Gastrocnemius medialis (tissue), 4 donors: ENCODE measurements around the gene MEAF6. TPM values are rescaled to one million over a fixed set of nuclear protein-coding genes. Genes with fewer than 3 reads are reported as not detected.

ENCODE experiments used
- ATAC-seq, 2 donors: fragments of 150-250 bp; one replicate each; pipeline ENCODE4 v1.9.1; 2016
- DNase-seq, 2 donors: peaks; one replicate each; pipeline ENCODE4 v3.0.0-alpha.2; 2019
- H3K27ac ChIP-seq, 4 donors: fragments of 200-600 bp; sonication (generic); 1 replicate in 1 of 4; 2 replicates in 3 of 4; pipeline ENCODE4 v1.5.1; 2016 to 2018; ENCODE audit warnings: mild to moderate bottlenecking in 2 of 4, moderate library complexity in 1 of 4
- H3K27me3 ChIP-seq, 3 donors: fragments of 200-600 bp; sonication (generic) in 2 of 3; 1 replicate in 1 of 3; 2 replicates in 2 of 3; pipeline versions ENCODE4 v1.5.1 to v1.6.0; 2016 to 2019; ENCODE audit warnings: mild to moderate bottlenecking in 1 of 3, moderate library complexity in 1 of 3
- H3K36me3 ChIP-seq, 2 donors: fragments of 200-600 bp; sonication (generic) in 1 of 2; one replicate each; pipeline ENCODE4 v1.5.1; 2017 to 2018
- H3K4me1 ChIP-seq, 2 donors: fragments of 200-600 bp; sonication (generic) in 1 of 2; one replicate each; pipeline ENCODE4 v1.5.1; 2016 to 2017; ENCODE audit warnings: mild to moderate bottlenecking in 2 of 2
- H3K4me3 ChIP-seq, 4 donors: fragments of 200-600 bp; sonication (generic) in 3 of 4; 1 replicate in 1 of 4; 2 replicates in 3 of 4; pipeline ENCODE4 v1.5.1; 2016 to 2019; ENCODE audit warnings: mild to moderate bottlenecking in 2 of 4
- H3K9me3 ChIP-seq, 3 donors: fragments of 200-600 bp; sonication (generic) in 2 of 3; 1 replicate in 1 of 3; 2 replicates in 2 of 3; pipeline ENCODE4 v1.5.1; 2016 to 2019
- CTCF ChIP-seq, 5 experiments: fragments of 450-650 bp in 3 of 5; fragments of 200-600 bp in 2 of 5; sonication (generic) in 2 of 5; IDR thresholded peaks in 4 of 5; conservative IDR thresholded peaks in 1 of 5; 1 replicate in 4 of 5; 2 replicates in 1 of 5; pipeline ENCODE4 v1.5.1; 2016 to 2019; ENCODE audit warnings: antibody characterized with exemption in 5 of 5, mild to moderate bottlenecking in 3 of 5, moderate library complexity in 3 of 5
- POLR2A ChIP-seq, 2 donors: fragments of 450-650 bp; IDR thresholded peaks; one replicate each; pipeline ENCODE4 v1.6.1; 2017; ENCODE audit warnings: antibody characterized with exemption in 2 of 2, mild to moderate bottlenecking in 2 of 2, moderate library complexity in 2 of 2
- in situ Hi-C, 4 donors: fragments of 200-750 bp; cut with MboI; loops; one replicate each; pipeline versions ENCODE4 v1.15.0 to v1.8.0; 2017; ENCODE audit warnings: low sequenced_read_pairs in 4 of 4
- intact Hi-C: fragments of 100-400 bp; cut with DNase I; formaldehyde crosslinking; loops from one replicate; pipeline ENCODE4 v1.15.1; 2023; ENCODE audit warnings: low total_unique reads
- total RNA-seq, 4 donors: library from RNA; depleted of rRNA; stranded (reverse); fragments of >200 nt; gene quantifications; one replicate each; pipeline versions ENCODE4 v1.1.0 to v1.2.3, GENCODE V29; 2016

The MEAF6 gene
- total RNA-seq, 4 donors from 2014 or later = 72.1 to 81.0 (median 74.5) TPM

- Histone ChIP-seq H3K27ac (peak overlapping the region; percentile 66 to 89 (median 76)), H3K36me3 (peaks cover 3 to 45% of the 10 kb centered on the region in 2 donors), H3K4me3 (no peak overlapping the region), H3K4me1 (peaks cover 35% of the 10 kb centered on the region in 2 donors), H3K9me3 (no peaks in the 10 kb centered on the region), H3K27me3 (no peaks in the 10 kb centered on the region)
- ATAC-seq = no peak
- TF ChIP-seq CTCF (IDR thresholded peaks at IDR 0.05 in 4 of 5, conservative IDR thresholded peaks at IDR 0.05 in 1 of 5) (no peak), POLR2A (IDR thresholded peaks at IDR 0.05) (no peak)
- intact Hi-C loops (no loop called here), in situ Hi-C loops (no loop called here)
- DNase-seq = peak in 1 of 2 donors; percentile 47
These were observed 30.1 kb downstream of the MEAF6 start for GRCh38 chr1:37484325-37485051.

GRCh38 chr1:37483785-37484184 lies 30.8 kb downstream of the MEAF6 start:
- no peak overlapping the region for H3K4me3 ChIP-seq
- in situ Hi-C loops (no loop called here), intact Hi-C loops (no loop called here)
- no peaks in the 10 kb centered on the region for H3K27me3 ChIP-seq
- peaks cover 42% of the 10 kb centered on the region in 2 donors for H3K4me1 ChIP-seq
- peak overlapping the region in 3 of 4 donors; percentile 72 to 89 (median 79) for H3K27ac ChIP-seq
- peaks cover 3 to 45% of the 10 kb centered on the region in 2 donors for H3K36me3 ChIP-seq
- H3K9me3 ChIP-seq = no peaks in the 10 kb centered on the region
- DNase-seq = no peak
- TF ChIP-seq CTCF (IDR thresholded peaks at IDR 0.05 in 4 of 5, conservative IDR thresholded peaks at IDR 0.05 in 1 of 5) (no peak), POLR2A (IDR thresholded peaks at IDR 0.05) (no peak)
- no peak for ATAC-seq

- Histone ChIP-seq H3K27me3 (no peaks in the 10 kb centered on the region), H3K4me3 (no peak overlapping the region), H3K27ac (peak overlapping the region in 3 of 4 donors; percentile 72 to 89 (median 79)), H3K4me1 (peaks cover 48 to 49% of the 10 kb centered on the region in 2 donors), H3K9me3 (no peaks in the 10 kb centered on the region), H3K36me3 (peaks cover 3 to 48% of the 10 kb centered on the region in 2 donors)
- intact Hi-C loops (no loop called here), in situ Hi-C loops (no loop called here)
- no peak for DNase-seq
- TF ChIP-seq CTCF (IDR thresholded peaks at IDR 0.05 in 4 of 5, conservative IDR thresholded peaks at IDR 0.05 in 1 of 5) = no peak
- no peak for TF ChIP-seq POLR2A (IDR thresholded peaks at IDR 0.05)
- no peak for ATAC-seq
These were observed 31.5 kb downstream of the MEAF6 start for GRCh38 chr1:37482796-37483744.

GRCh38 chr1:37482004-37482785 lies 32.4 kb downstream of the MEAF6 start:
- H3K36me3 ChIP-seq = peaks cover 3 to 54% of the 10 kb centered on the region in 2 donors
- no peaks in the 10 kb centered on the region for H3K9me3 ChIP-seq
- no peaks in the 10 kb centered on the region for H3K27me3 ChIP-seq
- ATAC-seq (no peak), DNase-seq (no peak)
- H3K4me1 ChIP-seq = peaks cover 50 to 57% of the 10 kb centered on the region in 2 donors
- in situ Hi-C loops = no loop called here
- intact Hi-C loops = no loop called here
- TF ChIP-seq POLR2A (IDR thresholded peaks at IDR 0.05) (no peak), CTCF (IDR thresholded peaks at IDR 0.05 in 4 of 5, conservative IDR thresholded peaks at IDR 0.05 in 1 of 5) (no peak)
- H3K4me3 ChIP-seq = no peak overlapping the region
- peak overlapping the region; percentile 89 to 98 (median 97) for H3K27ac ChIP-seq
